Measurements from ENCODE around the gene DOCK2. TPM values are rescaled to one million over a fixed set of nuclear protein-coding genes. Genes with fewer than 3 reads are reported as not detected.

Gene DOCK2
- total RNA-seq, 4 donors from 2014 or later, result 3.1 to 3.9 (median 3.3) TPM

- DNase-seq (ENCODE audit: low spot score in 2 of 2), result no peak
- intact Hi-C loops (cut with DNase I; ENCODE audit: low total_unique reads), result no loop called here
- no peak overlapping the region for H3K4me3 ChIP-seq (ENCODE audit: low read depth, poor library complexity, severe bottlenecking)
- WGBS, 2 donors, result 42 to 47% methylated on average over 7 of the region's 7 CpGs
- TF ChIP-seq CTCF (IDR thresholded peaks at IDR 0.05) (no peak), POLR2A (IDR thresholded peaks at IDR 0.05) (no peak)
These were observed 258.9 kb downstream of the DOCK2 start for GRCh38 chr5:169895926-169896325.

GRCh38 chr5:169897481-169897880 lies 260.4 kb downstream of the DOCK2 start:
- TF ChIP-seq CTCF (IDR thresholded peaks at IDR 0.05) (no peak), POLR2A (IDR thresholded peaks at IDR 0.05) (no peak)
- WGBS, 2 donors, result 88 to 91% methylated on average over 4 of the region's 4 CpGs
- intact Hi-C loops (cut with DNase I; ENCODE audit: low total_unique reads), result no loop called here

GRCh38 chr5:169901896-169902295 lies 264.8 kb downstream of the DOCK2 start:
- intact Hi-C loops (cut with DNase I; ENCODE audit: low total_unique reads), result no loop called here
- no peak overlapping the region for H3K4me3 ChIP-seq (ENCODE audit: low read depth, poor library complexity, severe bottlenecking)
- 45 to 58% methylated on average over 2 of the region's 2 CpGs for WGBS, 2 donors
- DNase-seq (ENCODE audit: low spot score in 2 of 2), result no peak
- no peak for TF ChIP-seq POLR2A (IDR thresholded peaks at IDR 0.05)
- no peak for TF ChIP-seq CTCF (IDR thresholded peaks at IDR 0.05)

More at GRCh38 chr5:169897481-169897880, 260.4 kb downstream of the DOCK2 start:
- DNase-seq (ENCODE audit: low spot score in 2 of 2), result no peak
- H3K4me3 ChIP-seq (ENCODE audit: low read depth, poor library complexity, severe bottlenecking), result no peak overlapping the region

- intact Hi-C loops (cut with DNase I; ENCODE audit: low total_unique reads), result no loop called here
- no peak for TF ChIP-seq POLR2A (IDR thresholded peaks at IDR 0.05)
- TF ChIP-seq CTCF (IDR thresholded peaks at IDR 0.05), result no peak
- H3K4me3 ChIP-seq (ENCODE audit: low read depth, poor library complexity, severe bottlenecking), result no peak overlapping the region
- no peak for DNase-seq (ENCODE audit: low spot score in 2 of 2)
- 68 to 70% methylated on average over 2 of the region's 2 CpGs for WGBS, 2 donors
These were observed 267.0 kb downstream of the DOCK2 start for GRCh38 chr5:169904059-169904458.

- no peak for DNase-seq (ENCODE audit: low spot score in 2 of 2)
- TF ChIP-seq CTCF (IDR thresholded peaks at IDR 0.05) (no peak), POLR2A (IDR thresholded peaks at IDR 0.05) (no peak)
- WGBS, 2 donors, result 62 to 74% methylated on average over 5 of the region's 5 CpGs
- H3K4me3 ChIP-seq (ENCODE audit: low read depth, poor library complexity, severe bottlenecking), result no peak overlapping the region
- intact Hi-C loops (cut with DNase I; ENCODE audit: low total_unique reads), result no loop called here
These were observed 267.4 kb downstream of the DOCK2 start for GRCh38 chr5:169904508-169904907.

- DNase-seq (ENCODE audit: low spot score in 2 of 2), result no peak
- no peak overlapping the region for H3K4me3 ChIP-seq (ENCODE audit: low read depth, poor library complexity, severe bottlenecking)
- intact Hi-C loops (cut with DNase I; ENCODE audit: low total_unique reads), result no loop called here
- WGBS, 2 donors, result 85 to 100% methylated on average over 1 of the region's 1 CpG
- TF ChIP-seq POLR2A (IDR thresholded peaks at IDR 0.05) (no peak), CTCF (IDR thresholded peaks at IDR 0.05) (no peak)
These were observed 267.9 kb downstream of the DOCK2 start for GRCh38 chr5:169905017-169905416.

Measured in lower leg skin (tissue), 4 donors.